Smooth muscle cell (in vitro differentiated cells): ENCODE measurements around the gene OR8D1. TPM values are rescaled to one million over a fixed set of nuclear protein-coding genes. Genes with fewer than 3 reads are reported as not detected.

ENCODE experiments used
- DNase-seq: peaks from one replicate; lab custom pipeline; 2025; ENCODE audit not compliant: unreplicated experiment; lab: John Stamatoyannopoulos, UW
- H2AFZ ChIP-seq: fragments of 200-600 bp; sonication (generic); 2 replicates; pipeline ENCODE4 v1.6.0; 2016; ENCODE audit warnings: antibody characterized with exemption, low read depth, mild to moderate bottlenecking
- H3F3A ChIP-seq: fragments of 200-600 bp; sonication (generic); 2 replicates; pipeline ENCODE4 v1.6.0; 2017; ENCODE audit warnings: antibody characterized with exemption, low read depth
- H3K27ac ChIP-seq: fragments of 200-600 bp; sonication (generic); 2 replicates; pipeline ENCODE4 v1.5.1; 2016; ENCODE audit warnings: low read depth, mild to moderate bottlenecking
- H3K27me3 ChIP-seq: fragments of 200-600 bp; sonication (generic); 2 replicates; pipeline ENCODE4 v1.6.1; 2016; ENCODE audit warnings: low read depth, mild to moderate bottlenecking
- H3K36me3 ChIP-seq: fragments of 200-600 bp; sonication (generic); 2 replicates; pipeline ENCODE4 v1.5.1; 2016; ENCODE audit warnings: low read depth
- H3K4me1 ChIP-seq: fragments of 200-600 bp; sonication (generic); 2 replicates; pipeline ENCODE4 v1.5.1; 2016; ENCODE audit warnings: low read depth
- H3K4me2 ChIP-seq: fragments of 200-600 bp; sonication (generic); 2 replicates; pipeline ENCODE4 v1.6.0; 2016; ENCODE audit warnings: mild to moderate bottlenecking
- H3K4me3 ChIP-seq: fragments of 200-600 bp; sonication (generic); 2 replicates; pipeline ENCODE4 v1.5.1; 2016; ENCODE audit warnings: mild to moderate bottlenecking
- H3K79me2 ChIP-seq: fragments of 200-600 bp; sonication (generic); 2 replicates; pipeline ENCODE4 v1.6.0; 2016; ENCODE audit warnings: low read depth, mild to moderate bottlenecking
- H3K9ac ChIP-seq: fragments of 200-600 bp; sonication (generic); 2 replicates; pipeline ENCODE4 v1.6.0; 2016; ENCODE audit warnings: low read depth
- H3K9me3 ChIP-seq: fragments of 200-600 bp; sonication (generic); replicated peaks from 2 replicates; pipeline ENCODE4 v1.5.1; 2016; ENCODE audit warnings: low read depth
- H4K20me1 ChIP-seq: fragments of 200-600 bp; sonication (generic); 2 replicates; pipeline ENCODE4 v1.6.0; 2016; ENCODE audit warnings: low read depth
- WGBS: methylation state at CpG from one replicate; pipeline ENCODE4 v1.1.7; 2016; ENCODE audit warnings: low lambda C conversion rate; 5-methylcytosine and 5-hydroxymethylcytosine counted together
- polyA plus RNA-seq: library from polyadenylated mRNA; unstranded; fragments of >200 nt; fragmentation: Nextera tagmentation; extraction: Ambion mirVana; gene quantifications from 2 replicates; pipeline ENCODE4 v1.2.1, GENCODE V29; 2016
- total RNA-seq: library from RNA; depleted of rRNA; stranded (reverse); fragments of >200 nt; gene quantifications from 2 replicates; pipeline ENCODE4 v1.2.3, GENCODE V29; 2014
- TF ChIP-seq, protein P1 (sequence below): fragments of 200-600 bp; sonication (generic); IDR thresholded peaks from 2 replicates; pipeline ENCODE4 v1.5.1; 2017; ENCODE audit warnings: borderline replicate concordance, mild to moderate bottlenecking, antibody characterized with exemption; ENCODE audit not compliant: insufficient read depth, poor library complexity, severe bottlenecking

The OR8D1 gene
- total and polyA plus RNA-seq, 2 experiments from 2014 or later, result not detected

DNA sequence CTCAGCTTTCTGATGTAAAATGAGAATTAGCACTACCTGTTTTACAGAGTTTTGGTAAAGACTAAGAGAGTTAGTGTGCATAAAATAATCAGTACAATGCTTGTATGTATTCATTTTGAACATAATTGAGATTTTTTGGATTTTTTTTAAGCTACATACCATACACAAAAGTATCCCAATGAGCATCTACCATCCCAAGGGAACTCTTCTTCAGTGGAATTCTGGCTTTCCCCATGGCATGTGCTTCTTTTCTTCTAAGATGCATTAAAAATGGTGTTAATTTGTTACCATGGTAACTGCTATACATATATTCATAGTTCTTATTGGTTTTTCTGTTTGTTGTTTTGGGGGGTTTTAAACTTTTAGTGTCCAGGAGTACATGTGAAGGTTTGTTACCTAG lies 17.7 kb downstream of the OR8D1 start:
- no peak overlapping the region for H2AFZ ChIP-seq
- no peaks in the 10 kb centered on the region for H3F3A ChIP-seq
- H4K20me1 ChIP-seq, result no peaks in the 10 kb centered on the region
- no peak overlapping the region for H3K27ac ChIP-seq
- H3K9ac ChIP-seq, result no peak overlapping the region
- H3K79me2 ChIP-seq, result no peaks in the 10 kb centered on the region
- H3K9me3 ChIP-seq, result no peaks in the 10 kb centered on the region
- no peaks in the 10 kb centered on the region for H3K27me3 ChIP-seq
- no peak overlapping the region for H3K4me3 ChIP-seq
- no peak for DNase-seq
- no peaks in the 10 kb centered on the region for H3K4me1 ChIP-seq
- H3K36me3 ChIP-seq, result no peaks in the 10 kb centered on the region
- no peak overlapping the region for H3K4me2 ChIP-seq
- TF ChIP-seq, protein P1, sequence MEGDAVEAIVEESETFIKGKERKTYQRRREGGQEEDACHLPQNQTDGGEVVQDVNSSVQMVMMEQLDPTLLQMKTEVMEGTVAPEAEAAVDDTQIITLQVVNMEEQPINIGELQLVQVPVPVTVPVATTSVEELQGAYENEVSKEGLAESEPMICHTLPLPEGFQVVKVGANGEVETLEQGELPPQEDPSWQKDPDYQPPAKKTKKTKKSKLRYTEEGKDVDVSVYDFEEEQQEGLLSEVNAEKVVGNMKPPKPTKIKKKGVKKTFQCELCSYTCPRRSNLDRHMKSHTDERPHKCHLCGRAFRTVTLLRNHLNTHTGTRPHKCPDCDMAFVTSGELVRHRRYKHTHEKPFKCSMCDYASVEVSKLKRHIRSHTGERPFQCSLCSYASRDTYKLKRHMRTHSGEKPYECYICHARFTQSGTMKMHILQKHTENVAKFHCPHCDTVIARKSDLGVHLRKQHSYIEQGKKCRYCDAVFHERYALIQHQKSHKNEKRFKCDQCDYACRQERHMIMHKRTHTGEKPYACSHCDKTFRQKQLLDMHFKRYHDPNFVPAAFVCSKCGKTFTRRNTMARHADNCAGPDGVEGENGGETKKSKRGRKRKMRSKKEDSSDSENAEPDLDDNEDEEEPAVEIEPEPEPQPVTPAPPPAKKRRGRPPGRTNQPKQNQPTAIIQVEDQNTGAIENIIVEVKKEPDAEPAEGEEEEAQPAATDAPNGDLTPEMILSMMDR, result no peak

DNA sequence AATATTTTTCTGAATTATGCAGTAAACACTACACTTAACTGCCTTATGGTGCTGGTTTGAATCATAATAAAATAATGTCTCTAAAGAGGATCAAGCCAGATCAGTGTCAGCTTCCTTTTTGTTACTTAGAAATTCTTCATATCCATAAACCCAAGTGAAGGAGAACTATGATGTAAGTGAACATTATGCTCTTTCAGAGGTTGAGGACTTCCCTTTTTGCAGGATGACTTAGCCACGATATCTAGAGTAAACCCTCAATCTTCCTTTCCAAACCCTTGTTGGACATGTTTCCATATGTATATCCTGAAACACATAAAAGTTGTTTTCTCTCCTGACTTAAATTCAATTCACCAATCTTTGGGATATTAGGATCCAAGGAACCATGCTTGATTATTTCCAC lies 19.1 kb downstream of the OR8D1 start:
- H3K27ac ChIP-seq, result no peak overlapping the region
- H2AFZ ChIP-seq, result no peak overlapping the region
- no peak overlapping the region for H3K4me2 ChIP-seq
- no peaks in the 10 kb centered on the region for H3F3A ChIP-seq
- H3K79me2 ChIP-seq, result no peaks in the 10 kb centered on the region
- no peak for DNase-seq
- H4K20me1 ChIP-seq, result no peaks in the 10 kb centered on the region
- peaks cover 4% of the 10 kb centered on the region for H3K9me3 ChIP-seq
- H3K27me3 ChIP-seq, result no peaks in the 10 kb centered on the region
- H3K4me3 ChIP-seq, result no peak overlapping the region
- TF ChIP-seq, protein P1, result no peak
- WGBS, result 96% methylated on average over 1 of the region's 1 CpG
- H3K36me3 ChIP-seq, result no peaks in the 10 kb centered on the region
- H3K4me1 ChIP-seq, result no peaks in the 10 kb centered on the region
- H3K9ac ChIP-seq, result no peak overlapping the region

DNA sequence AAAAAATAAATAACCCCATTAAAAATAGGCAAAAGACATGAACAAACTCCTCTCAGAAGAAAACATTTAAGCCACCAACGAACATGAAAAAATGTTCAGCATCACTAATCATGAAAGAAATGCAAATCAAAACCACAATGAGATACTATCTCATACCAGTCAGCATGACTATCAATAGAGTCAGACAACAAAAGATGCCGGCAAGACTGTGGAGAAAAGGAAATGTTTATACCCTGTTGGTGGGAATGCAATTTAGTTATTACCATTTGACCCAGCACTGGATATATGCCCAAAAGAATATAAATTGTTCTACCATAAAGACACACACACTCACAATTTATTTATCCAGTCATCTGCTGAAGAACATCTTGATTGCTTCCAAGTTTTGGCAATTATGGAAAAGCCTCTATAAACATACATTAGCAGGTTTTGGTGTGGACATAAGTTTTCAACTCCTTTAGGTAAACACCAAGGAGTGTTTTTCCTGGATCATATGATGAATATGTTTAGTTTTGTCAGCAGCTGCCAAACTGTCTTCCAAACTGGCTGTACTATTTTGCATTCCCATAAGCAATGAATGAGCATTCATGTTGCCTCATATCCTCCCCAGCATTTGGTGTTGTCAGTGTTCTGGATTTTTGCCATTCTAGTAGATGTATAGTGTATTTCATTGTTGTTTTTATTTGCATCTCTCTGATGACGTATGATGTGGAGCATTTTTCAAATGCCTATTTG lies 28.0 kb downstream of the OR8D1 start:
- Histone ChIP-seq H3K4me3 (no peak overlapping the region), H3F3A (no peaks in the 10 kb centered on the region), H4K20me1 (no peaks in the 10 kb centered on the region), H3K4me2 (no peak overlapping the region), H3K36me3 (no peaks in the 10 kb centered on the region), H3K9ac (no peak overlapping the region), H3K27me3 (no peaks in the 10 kb centered on the region), H3K9me3 (peaks cover 2% of the 10 kb centered on the region), H3K4me1 (no peaks in the 10 kb centered on the region), H3K79me2 (no peaks in the 10 kb centered on the region), H3K27ac (no peak overlapping the region), H2AFZ (no peak overlapping the region)
- DNase-seq, result no peak
- WGBS, result 49% methylated on average over 3 of the region's 3 CpGs
- TF ChIP-seq, protein P1, result no peak

DNA sequence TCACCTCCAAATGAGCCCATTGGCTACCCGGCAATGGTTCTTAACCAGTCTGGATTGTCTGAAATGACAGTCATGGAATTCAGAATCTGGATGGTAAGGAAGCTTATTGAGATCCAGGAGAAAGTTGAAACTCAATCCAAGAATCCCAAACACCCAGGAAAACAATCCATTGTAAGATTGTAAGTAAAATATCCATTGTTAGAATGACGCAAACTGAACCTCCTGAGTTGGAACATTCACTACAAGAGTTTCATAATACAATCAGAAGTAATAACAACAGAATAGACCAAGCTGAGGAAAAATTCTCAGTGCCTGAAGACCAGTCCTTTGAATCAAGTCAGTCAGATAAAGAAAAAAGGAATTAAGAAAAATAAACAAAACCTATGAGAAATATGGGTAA lies 35.5 kb downstream of the OR8D1 start:
- no peak for DNase-seq
- 72% methylated on average over 2 of the region's 2 CpGs for WGBS
- no peaks in the 10 kb centered on the region for H3K36me3 ChIP-seq
- H3F3A ChIP-seq, result no peaks in the 10 kb centered on the region
- no peak overlapping the region for H3K4me2 ChIP-seq
- no peaks in the 10 kb centered on the region for H4K20me1 ChIP-seq
- no peaks in the 10 kb centered on the region for H3K9me3 ChIP-seq
- no peak overlapping the region for H3K9ac ChIP-seq
- no peak overlapping the region for H3K27ac ChIP-seq
- H3K4me3 ChIP-seq, result no peak overlapping the region
- TF ChIP-seq, protein P1, result no peak
- H3K79me2 ChIP-seq, result no peaks in the 10 kb centered on the region
- no peak overlapping the region for H2AFZ ChIP-seq
- H3K27me3 ChIP-seq, result no peaks in the 10 kb centered on the region
- no peaks in the 10 kb centered on the region for H3K4me1 ChIP-seq
